Measurements from ENCODE around the gene SFSWAP.

The SFSWAP gene

GRCh38 chr12:131825146-131825892 is 114.4 kb downstream of the SFSWAP start:
- no peak for DNase-seq (ENCODE audit: low read depth)
- H3K4me3 ChIP-seq (ENCODE audit: low read depth, low read length): no peak overlapping the region
- no peak for TF ChIP-seq CTCF (IDR thresholded peaks at IDR 0.05; ENCODE audit: low read depth, low read length, missing control alignments)

GRCh38 chr12:131826097-131826928 is 115.4 kb downstream of the SFSWAP start:
- no peak for DNase-seq (ENCODE audit: low read depth)
- no peak for TF ChIP-seq CTCF (IDR thresholded peaks at IDR 0.05; ENCODE audit: low read depth, low read length, missing control alignments)
- no peak overlapping the region for H3K4me3 ChIP-seq (ENCODE audit: low read depth, low read length)

- peak; percentile 13 for TF ChIP-seq CTCF (IDR thresholded peaks at IDR 0.05; ENCODE audit: low read depth, low read length, missing control alignments)
- no peak for DNase-seq (ENCODE audit: low read depth)
- H3K4me3 ChIP-seq (ENCODE audit: low read depth, low read length): peak within 1 kb of the TSS; percentile 40
Observed at GRCh38 chr12:131827961-131828534, 117.2 kb downstream of the SFSWAP start, which contains the start of gene MMP17. Gene MMP17 (plus strand): TSS chr12:131828393. CDS start chr12:131828495, 102 bp downstream.

- no peak for DNase-seq (ENCODE audit: low read depth)
- no peak for TF ChIP-seq CTCF (IDR thresholded peaks at IDR 0.05; ENCODE audit: low read depth, low read length, missing control alignments)
- H3K4me3 ChIP-seq (ENCODE audit: low read depth, low read length): peak overlapping the region; percentile 40
Observed at GRCh38 chr12:131828671-131829355, 117.9 kb downstream of the SFSWAP start.

- no peak for TF ChIP-seq CTCF (IDR thresholded peaks at IDR 0.05; ENCODE audit: low read depth, low read length, missing control alignments)
- H3K4me3 ChIP-seq (ENCODE audit: low read depth, low read length): no peak overlapping the region
- DNase-seq (ENCODE audit: low read depth): no peak
Observed at GRCh38 chr12:131829356-131829747, 118.5 kb downstream of the SFSWAP start.

- no peak for TF ChIP-seq CTCF (IDR thresholded peaks at IDR 0.05; ENCODE audit: low read depth, low read length, missing control alignments)
- DNase-seq (ENCODE audit: low read depth): no peak
- H3K4me3 ChIP-seq (ENCODE audit: low read depth, low read length): no peak overlapping the region
Observed at GRCh38 chr12:131829791-131830334, 119.0 kb downstream of the SFSWAP start.

Measured in GM12864 (cell line).